ENCODE data around the gene SRPK3.

The SRPK3 gene

GRCh38 chrX:153732401-153732800, 48.4 kb upstream of the SRPK3 start:
- H3K9me3 ChIP-seq (ENCODE audit: control insufficient read depth, insufficient read depth, low read length): no peaks in the 10 kb centered on the region
- TF ChIP-seq EZH2phosphoT487 (IDR thresholded peaks at IDR 0.05; ENCODE audit: borderline replicate concordance, low read length) (no peak), CTCF (IDR thresholded peaks at IDR 0.05; ENCODE audit: low read depth, low read length, poor library complexity, severe bottlenecking) (no peak)
- peaks cover 14% of the 10 kb centered on the region for H3K4me1 ChIP-seq (ENCODE audit: control insufficient read depth, low read length)
- no peaks in the 10 kb centered on the region for H3F3A ChIP-seq (ENCODE audit: control insufficient read depth, insufficient read depth)
- H3K27me3 ChIP-seq (ENCODE audit: control insufficient read depth, low read length): no peaks in the 10 kb centered on the region
- H3K4me3 ChIP-seq (ENCODE audit: low read length): no peak overlapping the region
- no peaks in the 10 kb centered on the region for H4K20me1 ChIP-seq (ENCODE audit: control insufficient read depth, insufficient read depth, low read depth, low read length)
- no peak overlapping the region for H3K4me2 ChIP-seq (ENCODE audit: low read length)
- no peak overlapping the region for H3K27ac ChIP-seq (ENCODE audit: low read depth, low read length)
- H3K36me3 ChIP-seq (ENCODE audit: control insufficient read depth, low read length): no peaks in the 10 kb centered on the region
- no peaks in the 10 kb centered on the region for H3K79me2 ChIP-seq (ENCODE audit: control insufficient read depth, low read length)
- no peaks in the 10 kb centered on the region for H3K9me2 ChIP-seq (replicated peaks; ENCODE audit: control insufficient read depth, low read length)

GRCh38 chrX:153733651-153734240, 47.1 kb upstream of the SRPK3 start:
- Histone ChIP-seq H3K36me3 (ENCODE audit: control insufficient read depth, low read length) (no peaks in the 10 kb centered on the region), H3K79me2 (ENCODE audit: control insufficient read depth, low read length) (no peaks in the 10 kb centered on the region), H3F3A (ENCODE audit: control insufficient read depth, insufficient read depth) (no peaks in the 10 kb centered on the region), H3K9me3 (ENCODE audit: control insufficient read depth, insufficient read depth, low read length) (no peaks in the 10 kb centered on the region), H3K27me3 (ENCODE audit: control insufficient read depth, low read length) (no peaks in the 10 kb centered on the region), H3K4me1 (ENCODE audit: control insufficient read depth, low read length) (peaks cover 9% of the 10 kb centered on the region), H3K4me3 (ENCODE audit: low read length) (no peak overlapping the region), H4K20me1 (ENCODE audit: control insufficient read depth, insufficient read depth, low read depth, low read length) (no peaks in the 10 kb centered on the region), H3K27ac (ENCODE audit: low read depth, low read length) (no peak overlapping the region), H3K4me2 (ENCODE audit: low read length) (no peak overlapping the region), H3K9me2 (replicated peaks; ENCODE audit: control insufficient read depth, low read length) (no peaks in the 10 kb centered on the region)
- TF ChIP-seq EZH2phosphoT487 (IDR thresholded peaks at IDR 0.05; ENCODE audit: borderline replicate concordance, low read length) (no peak), CTCF (IDR thresholded peaks at IDR 0.05; ENCODE audit: low read depth, low read length, poor library complexity, severe bottlenecking) (no peak)

GRCh38 chrX:153734871-153735270, 46.0 kb upstream of the SRPK3 start:
- Histone ChIP-seq H3K27me3 (ENCODE audit: control insufficient read depth, low read length) (no peaks in the 10 kb centered on the region), H4K20me1 (ENCODE audit: control insufficient read depth, insufficient read depth, low read depth, low read length) (no peaks in the 10 kb centered on the region), H3F3A (ENCODE audit: control insufficient read depth, insufficient read depth) (no peaks in the 10 kb centered on the region), H3K9me3 (ENCODE audit: control insufficient read depth, insufficient read depth, low read length) (no peaks in the 10 kb centered on the region), H3K4me3 (ENCODE audit: low read length) (no peak overlapping the region), H3K9me2 (replicated peaks; ENCODE audit: control insufficient read depth, low read length) (no peaks in the 10 kb centered on the region), H3K27ac (ENCODE audit: low read depth, low read length) (no peak overlapping the region), H3K36me3 (ENCODE audit: control insufficient read depth, low read length) (no peaks in the 10 kb centered on the region), H3K4me1 (ENCODE audit: control insufficient read depth, low read length) (peaks cover 9% of the 10 kb centered on the region), H3K79me2 (ENCODE audit: control insufficient read depth, low read length) (no peaks in the 10 kb centered on the region), H3K4me2 (ENCODE audit: low read length) (no peak overlapping the region)
- TF ChIP-seq EZH2phosphoT487 (IDR thresholded peaks at IDR 0.05; ENCODE audit: borderline replicate concordance, low read length) (no peak), CTCF (IDR thresholded peaks at IDR 0.05; ENCODE audit: low read depth, low read length, poor library complexity, severe bottlenecking) (no peak)
